Lower leg skin (tissue), 4 donors: ENCODE results near the gene PDLIM7. TPM values are rescaled to one million over a fixed set of nuclear protein-coding genes. Genes with fewer than 3 reads are reported as not detected.

Experiments
- DNase-seq, 2 donors: peaks; one replicate each; pipeline ENCODE4 v3.0.0-alpha.2; 2019; ENCODE audit warnings: low spot score in 2 of 2
- H3K4me3 ChIP-seq: fragments of 200-600 bp; sonication (generic); 2 replicates; pipeline ENCODE4 v1.5.1; 2017; ENCODE audit warnings: mild to moderate bottlenecking, low read depth; ENCODE audit not compliant: poor library complexity, severe bottlenecking
- POLR2A ChIP-seq, 2 donors: fragments of 450-650 bp; IDR thresholded peaks; one replicate each; pipeline ENCODE4 v1.6.1; 2016 to 2017; ENCODE audit warnings: antibody characterized with exemption in 2 of 2, mild to moderate bottlenecking in 1 of 2, moderate library complexity in 1 of 2
- WGBS, 2 donors: methylation state at CpG; one replicate each; pipeline ENCODE4 v1.1.5; 2018; 5-methylcytosine and 5-hydroxymethylcytosine counted together
- intact Hi-C: fragments of 100-400 bp; cut with DNase I; formaldehyde crosslinking; loops from one replicate; pipeline ENCODE4 v1.15.0; 2023; ENCODE audit warnings: low total_unique reads
- total RNA-seq, 4 donors: library from RNA; depleted of rRNA; stranded (reverse); fragments of >200 nt; gene quantifications; one replicate each; pipeline ENCODE4 v1.1.0, GENCODE V29; 2016
- TF ChIP-seq, protein P1 (sequence below), 3 donors: fragments of 450-650 bp; IDR thresholded peaks; one replicate each; pipeline ENCODE4 v1.5.1; 2016; ENCODE audit warnings: antibody characterized with exemption in 3 of 3, mild to moderate bottlenecking in 3 of 3, moderate library complexity in 2 of 3

Gene PDLIM7
- total RNA-seq, 4 donors from 2014 or later = 11.8 to 31.7 (median 23.5) TPM

DNA sequence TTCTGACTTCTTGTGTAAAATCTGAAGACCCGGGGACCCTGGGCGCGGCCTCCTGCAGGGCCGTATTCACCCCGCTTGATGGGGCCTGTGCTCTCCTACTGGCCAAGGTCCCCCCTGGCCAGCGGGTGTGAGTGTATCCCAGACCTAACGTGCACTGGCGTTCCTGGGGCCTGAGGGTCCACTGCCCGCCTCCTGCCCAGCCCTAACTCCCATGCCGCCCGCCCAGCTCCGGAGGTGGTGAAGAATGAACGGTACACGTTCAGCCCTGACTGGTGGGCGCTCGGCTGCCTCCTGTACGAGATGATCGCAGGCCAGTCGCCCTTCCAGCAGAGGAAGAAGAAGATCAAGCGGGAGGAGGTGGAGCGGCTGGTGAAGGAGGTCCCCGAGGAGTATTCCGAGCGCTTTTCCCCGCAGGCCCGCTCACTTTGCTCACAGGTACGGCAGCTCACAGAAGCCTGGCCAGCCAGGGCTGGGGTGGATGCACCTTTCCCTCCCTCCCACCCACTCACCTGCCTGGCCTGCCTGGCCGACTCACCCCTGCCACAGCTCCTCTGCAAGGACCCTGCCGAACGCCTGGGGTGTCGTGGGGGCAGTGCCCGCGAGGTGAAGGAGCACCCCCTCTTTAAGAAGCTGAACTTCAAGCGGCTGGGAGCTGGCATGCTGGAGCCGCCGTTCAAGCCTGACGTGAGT lies 61.4 kb downstream of the PDLIM7 start:
- intact Hi-C loops = no loop called here
- H3K4me3 ChIP-seq = no peak overlapping the region
- no peak for DNase-seq
- no peak for TF ChIP-seq POLR2A (IDR thresholded peaks at IDR 0.05)
- TF ChIP-seq, protein P1, sequence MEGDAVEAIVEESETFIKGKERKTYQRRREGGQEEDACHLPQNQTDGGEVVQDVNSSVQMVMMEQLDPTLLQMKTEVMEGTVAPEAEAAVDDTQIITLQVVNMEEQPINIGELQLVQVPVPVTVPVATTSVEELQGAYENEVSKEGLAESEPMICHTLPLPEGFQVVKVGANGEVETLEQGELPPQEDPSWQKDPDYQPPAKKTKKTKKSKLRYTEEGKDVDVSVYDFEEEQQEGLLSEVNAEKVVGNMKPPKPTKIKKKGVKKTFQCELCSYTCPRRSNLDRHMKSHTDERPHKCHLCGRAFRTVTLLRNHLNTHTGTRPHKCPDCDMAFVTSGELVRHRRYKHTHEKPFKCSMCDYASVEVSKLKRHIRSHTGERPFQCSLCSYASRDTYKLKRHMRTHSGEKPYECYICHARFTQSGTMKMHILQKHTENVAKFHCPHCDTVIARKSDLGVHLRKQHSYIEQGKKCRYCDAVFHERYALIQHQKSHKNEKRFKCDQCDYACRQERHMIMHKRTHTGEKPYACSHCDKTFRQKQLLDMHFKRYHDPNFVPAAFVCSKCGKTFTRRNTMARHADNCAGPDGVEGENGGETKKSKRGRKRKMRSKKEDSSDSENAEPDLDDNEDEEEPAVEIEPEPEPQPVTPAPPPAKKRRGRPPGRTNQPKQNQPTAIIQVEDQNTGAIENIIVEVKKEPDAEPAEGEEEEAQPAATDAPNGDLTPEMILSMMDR (IDR thresholded peaks at IDR 0.05) = no peak
- 91 to 94% methylated on average over 34 to 36 of the region's 37 CpGs for WGBS, 2 donors

DNA sequence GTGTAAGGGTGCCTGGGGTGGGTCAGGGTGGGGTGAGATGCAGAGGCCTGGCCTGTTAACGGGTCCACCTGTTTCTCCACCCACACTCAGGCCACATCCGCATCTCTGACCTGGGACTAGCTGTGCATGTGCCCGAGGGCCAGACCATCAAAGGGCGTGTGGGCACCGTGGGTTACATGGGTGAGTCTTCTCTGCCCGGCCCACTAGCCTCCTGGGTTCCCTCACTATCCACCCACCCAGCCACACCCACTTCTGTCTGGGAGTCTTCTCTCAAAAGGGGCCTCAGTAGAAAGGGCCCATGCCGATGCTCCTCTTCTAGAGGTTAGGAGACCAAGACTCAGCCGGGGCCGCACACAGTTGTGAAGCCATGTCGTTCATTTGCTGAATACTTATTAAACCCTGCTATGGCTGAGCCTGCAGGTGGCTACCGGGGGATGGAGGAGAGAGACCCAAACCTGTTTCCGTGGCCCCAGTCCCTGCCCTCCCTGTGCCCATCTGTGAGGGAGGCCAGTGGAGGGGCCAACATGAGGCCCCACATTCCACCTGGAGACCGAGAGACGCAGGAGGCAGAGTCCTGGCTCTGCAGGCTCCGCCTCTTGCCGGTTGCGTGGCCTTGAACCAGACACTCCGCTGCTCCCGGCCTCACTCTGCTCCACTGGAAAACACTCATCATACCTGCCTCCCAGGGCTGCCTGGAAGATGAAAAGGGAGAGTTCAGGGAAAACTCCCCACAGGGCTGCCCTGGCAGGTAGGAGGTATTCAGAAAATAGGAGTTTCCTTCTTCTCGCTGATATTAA lies 62.3 kb downstream of the PDLIM7 start:
- no peak for DNase-seq
- 89 to 94% methylated on average over 18 to 20 of the region's 20 CpGs for WGBS, 2 donors
- intact Hi-C loops = no loop called here
- TF ChIP-seq POLR2A (IDR thresholded peaks at IDR 0.05) = no peak
- TF ChIP-seq, protein P1 (IDR thresholded peaks at IDR 0.05) = no peak
- H3K4me3 ChIP-seq = no peak overlapping the region

DNA sequence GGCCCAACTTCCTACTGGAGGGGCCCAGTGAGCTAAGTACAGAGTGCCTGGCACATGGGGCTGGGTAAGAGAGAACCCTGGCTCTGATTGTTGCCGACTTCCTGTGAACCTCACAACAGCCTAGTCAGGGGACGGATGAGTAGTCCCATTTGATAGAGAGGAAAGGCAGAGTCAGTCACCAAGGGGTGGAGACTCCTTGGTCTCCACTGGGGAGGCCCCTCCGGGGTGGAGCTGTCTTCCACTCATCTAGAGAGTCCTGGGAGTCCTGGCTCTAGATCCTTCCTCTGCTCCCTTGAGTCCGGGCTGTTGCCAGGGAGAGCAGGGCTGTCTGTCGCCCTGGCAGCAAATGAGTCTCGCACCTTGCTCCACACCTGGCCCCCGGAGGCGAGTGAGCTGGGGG lies 63.0 kb downstream of the PDLIM7 start:
- DNase-seq = no peak
- TF ChIP-seq, protein P1 (IDR thresholded peaks at IDR 0.05) = no peak
- TF ChIP-seq POLR2A (IDR thresholded peaks at IDR 0.05) = no peak
- WGBS, 2 donors = 51 to 58% methylated on average over 7 to 8 of the region's 8 CpGs
- no peak overlapping the region for H3K4me3 ChIP-seq
- intact Hi-C loops = no loop called here

DNA sequence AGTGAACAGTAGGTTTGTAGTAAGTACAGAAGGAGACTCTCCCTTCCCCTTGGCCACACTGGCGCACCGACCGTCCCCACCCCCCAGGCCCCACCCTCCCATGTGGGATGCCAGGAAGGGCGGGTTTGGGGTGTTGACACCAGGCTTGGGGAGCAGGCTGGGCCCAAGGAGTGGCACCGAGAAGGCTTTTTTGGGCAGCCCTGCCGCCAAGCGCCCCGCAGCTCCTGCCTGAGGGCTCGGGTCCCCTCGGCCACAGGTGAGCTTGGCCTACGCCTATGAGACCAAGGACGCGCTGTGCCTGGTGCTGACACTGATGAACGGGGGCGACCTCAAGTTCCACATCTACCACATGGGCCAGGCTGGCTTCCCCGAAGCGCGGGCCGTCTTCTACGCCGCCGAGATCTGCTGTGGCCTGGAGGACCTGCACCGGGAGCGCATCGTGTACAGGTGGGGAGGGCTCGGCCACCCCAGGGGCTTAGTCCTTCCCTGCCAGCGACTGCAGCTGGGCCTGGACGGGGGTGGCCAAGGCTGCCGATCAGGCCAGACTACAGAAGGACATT lies 63.7 kb downstream of the PDLIM7 start:
- H3K4me3 ChIP-seq = no peak overlapping the region
- DNase-seq = peak in 1 of 2 donors; percentile 48
- intact Hi-C loops = no loop called here
- WGBS, 2 donors = 43 to 68% methylated on average over 11 to 23 of the region's 29 CpGs
- TF ChIP-seq, protein P1 (IDR thresholded peaks at IDR 0.05) = no peak
- TF ChIP-seq POLR2A (IDR thresholded peaks at IDR 0.05) = no peak

Other genes starting within 250 kb of the PDLIM7 start
- 10 to 100 TPM; 52.2 to 98.5 (median 73.7) TPM for gene RAB24, start 193.9 kb downstream of the PDLIM7 start, total RNA-seq
- 100 to 1,000 TPM in 2 of 4 donors, 10 to 100 TPM in 2; 60.7 to 122 (median 96.7) TPM for gene PRELID1, start 193.8 kb downstream of the PDLIM7 start, total RNA-seq
- gene MXD3, start 185.7 kb downstream of the PDLIM7 start, total RNA-seq = 10 to 100 TPM in 2 of 4 donors, 1 to 10 TPM in 2; 4.9 to 19.8 (median 13.2) TPM
- gene LMAN2, start 145.9 kb downstream of the PDLIM7 start, total RNA-seq = 100 to 1,000 TPM; 139 to 191 (median 166) TPM
- 10 to 100 TPM; 28.6 to 38.3 (median 37.2) TPM for gene RGS14, start 139.7 kb downstream of the PDLIM7 start, total RNA-seq
- gene SLC34A1, start 113.2 kb downstream of the PDLIM7 start, total RNA-seq = under 1 TPM in 2 of 4 donors, not detected in 2; 0.12 to 0.39 TPM
- not detected for gene PFN3, start 96.9 kb downstream of the PDLIM7 start, total RNA-seq
- 10 to 100 TPM in 2 of 4 donors, 1 to 10 TPM in 2; 1.9 to 14.5 (median 10.1) TPM for gene F12, start 88.0 kb downstream of the PDLIM7 start, total RNA-seq
- gene GRK6, start 70.9 kb downstream of the PDLIM7 start, total RNA-seq = 10 to 100 TPM; 29.5 to 56.7 (median 38.1) TPM
- gene PRR7, start 50.8 kb downstream of the PDLIM7 start, total RNA-seq = 10 to 100 TPM in 1 of 4 donors, 1 to 10 TPM in 3; 5.4 to 10.2 (median 8.0) TPM
- gene DBN1, start 24.0 kb downstream of the PDLIM7 start, total RNA-seq = 10 to 100 TPM; 14.0 to 65.5 (median 27.6) TPM
- 1 to 10 TPM; 1.5 to 4.0 (median 2.0) TPM for gene DOK3, start 12.2 kb upstream of the PDLIM7 start, total RNA-seq
- gene DDX41, start 19.4 kb upstream of the PDLIM7 start, total RNA-seq = 100 to 1,000 TPM in 1 of 4 donors, 10 to 100 TPM in 3; 70.7 to 108 (median 88.6) TPM
- gene FAM193B, start 57.0 kb upstream of the PDLIM7 start, total RNA-seq = 100 to 1,000 TPM in 1 of 4 donors, 10 to 100 TPM in 3; 57.0 to 128 (median 69.7) TPM
- 10 to 100 TPM; 70.4 to 95.7 (median 80.4) TPM for gene TMED9, start 94.6 kb upstream of the PDLIM7 start, total RNA-seq
- 10 to 100 TPM; 11.8 to 17.8 (median 16.4) TPM for gene B4GALT7, start 102.5 kb upstream of the PDLIM7 start, total RNA-seq